Measurements from ENCODE around the gene DYNC1H1.

GRCh38 chr14:101928415-101928841, 35.9 kb upstream of the DYNC1H1 start:
- TF ChIP-seq GATA2 (IDR thresholded peaks at IDR 0.05; ENCODE audit: low read depth, low read length) = no peak
- TF ChIP-seq GATA3 (IDR thresholded peaks at IDR 0.05; ENCODE audit: low read depth, low read length) = no peak

Data from SH-SY5Y (cell line).